NCI-H146 (cell line): ENCODE data around the gene RBM20.
"Not testable (repeated sequence)": the region's sequence is repeated elsewhere in the genome, so short reads cannot be mapped to it uniquely, and the experiment has no call there.

Source experiments
- DNase-seq: peaks from one replicate; lab custom pipeline; 2025; lab: John Stamatoyannopoulos, UW

The RBM20 gene

DNA sequence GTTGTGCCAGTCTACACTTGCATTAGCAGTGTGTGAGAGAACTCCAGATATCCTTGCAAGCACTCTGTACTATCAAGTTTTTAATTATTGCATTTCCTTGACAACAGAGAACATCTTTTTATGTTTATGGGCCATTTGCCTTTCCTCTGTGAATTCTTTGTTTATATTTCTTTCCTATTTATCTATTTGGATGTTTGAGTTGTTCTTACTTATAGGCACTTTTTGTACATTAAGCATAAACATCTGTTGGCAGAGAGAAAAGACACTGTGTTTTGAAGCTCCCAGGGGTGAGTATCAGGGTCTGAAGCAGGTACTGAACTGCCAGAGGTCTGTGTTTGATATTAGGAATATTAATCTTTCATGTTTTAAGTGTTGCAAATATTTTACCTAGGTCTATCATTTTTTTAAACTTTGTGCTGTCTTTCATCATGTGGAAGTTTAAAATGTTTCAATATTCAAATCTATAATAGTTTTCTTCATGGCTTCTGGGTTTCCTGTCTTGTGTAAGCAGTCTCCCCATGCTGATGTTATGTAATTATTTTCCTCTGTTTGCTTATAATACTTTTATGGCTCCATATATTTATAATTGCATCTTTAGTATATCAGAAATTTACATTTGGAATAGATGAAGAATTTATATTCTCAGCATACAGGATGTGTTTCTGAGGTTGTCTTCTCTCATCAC, 209.9 kb downstream of the RBM20 start:
- DNase-seq, result no peak

DNA sequence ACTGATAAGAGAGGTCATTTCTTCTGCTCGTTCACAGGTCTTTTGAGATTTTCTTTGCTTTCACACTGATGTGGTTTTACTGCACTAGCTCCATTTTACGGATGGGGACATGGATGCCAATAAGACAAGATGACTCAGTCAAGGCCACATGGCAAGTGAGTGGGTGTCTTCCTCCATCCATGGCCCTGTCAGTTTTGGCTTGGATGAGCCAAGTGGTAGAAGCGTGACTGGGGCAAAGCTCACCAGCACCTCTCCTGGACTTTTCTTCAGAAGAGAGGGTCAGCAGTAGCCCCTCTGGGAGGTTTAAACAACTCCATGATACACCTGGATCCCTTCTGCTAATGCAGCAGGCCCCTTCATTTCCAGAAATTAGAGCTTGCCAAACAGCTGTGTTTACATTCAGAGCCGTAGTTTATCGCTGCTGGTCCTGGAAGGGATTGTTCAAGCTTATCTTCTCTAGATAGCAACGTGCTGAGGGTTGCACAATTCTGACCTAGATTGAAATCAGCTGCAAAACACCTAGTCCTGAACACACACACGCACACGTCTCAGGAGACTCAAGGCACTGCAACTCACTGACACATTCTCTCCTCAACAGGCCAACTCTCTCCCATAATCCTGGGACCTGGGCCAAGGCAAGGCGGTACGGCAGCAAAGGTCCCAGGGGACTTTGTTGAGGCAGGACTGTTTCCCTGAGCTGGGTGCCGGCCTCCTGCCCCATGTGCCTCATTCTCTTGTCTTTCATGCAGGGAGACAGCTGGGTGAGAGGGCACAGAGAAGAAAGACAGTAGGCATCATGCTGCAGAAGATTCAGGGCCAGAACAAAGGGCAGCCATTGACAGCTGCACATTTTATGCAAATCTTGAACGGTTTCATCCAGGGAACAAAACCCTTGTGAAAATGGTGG, 213.4 kb downstream of the RBM20 start:
- DNase-seq, result peak; percentile 90

GRCh38 chr10:110858297-110858934, 214.3 kb downstream of the RBM20 start:
- DNase-seq, result peak; percentile 24

DNA sequence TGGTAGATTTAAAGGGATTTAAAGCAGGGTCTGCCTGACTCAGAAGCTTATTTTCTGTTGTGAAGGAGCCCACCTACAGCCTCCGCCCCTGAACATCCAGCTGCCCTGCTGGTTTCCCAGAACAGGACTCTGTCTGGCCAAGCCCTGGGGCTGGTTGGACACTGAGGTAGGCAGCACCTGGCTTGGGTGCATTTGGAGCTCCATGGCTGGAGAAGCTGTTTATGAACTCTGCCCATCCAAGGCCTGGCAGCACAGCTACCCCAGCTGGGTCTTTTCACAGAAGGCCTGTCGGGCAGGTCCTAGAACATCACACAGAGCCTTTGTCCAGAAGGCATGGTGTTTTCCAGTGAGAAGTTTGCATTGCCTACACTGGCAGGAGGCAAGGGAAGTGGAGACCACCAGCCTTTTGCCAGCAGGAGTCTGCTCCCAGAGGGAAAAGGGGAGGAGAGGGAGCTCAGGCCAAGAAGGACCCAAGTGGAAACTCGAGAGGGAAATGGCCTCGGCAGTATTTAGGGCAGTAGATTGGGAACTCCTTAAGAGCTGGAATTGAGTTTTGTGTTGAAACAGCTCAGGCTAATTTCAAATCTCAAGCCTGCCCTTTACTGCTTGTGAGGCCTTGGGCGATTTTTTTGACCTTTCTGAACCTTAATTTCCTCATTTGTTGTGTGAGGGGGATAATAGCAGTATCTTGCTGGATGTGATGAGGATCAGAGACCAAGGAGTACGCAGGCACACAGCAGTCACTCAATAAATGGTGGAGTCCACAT, 215.3 kb downstream of the RBM20 start:
- DNase-seq, result no peak

DNA sequence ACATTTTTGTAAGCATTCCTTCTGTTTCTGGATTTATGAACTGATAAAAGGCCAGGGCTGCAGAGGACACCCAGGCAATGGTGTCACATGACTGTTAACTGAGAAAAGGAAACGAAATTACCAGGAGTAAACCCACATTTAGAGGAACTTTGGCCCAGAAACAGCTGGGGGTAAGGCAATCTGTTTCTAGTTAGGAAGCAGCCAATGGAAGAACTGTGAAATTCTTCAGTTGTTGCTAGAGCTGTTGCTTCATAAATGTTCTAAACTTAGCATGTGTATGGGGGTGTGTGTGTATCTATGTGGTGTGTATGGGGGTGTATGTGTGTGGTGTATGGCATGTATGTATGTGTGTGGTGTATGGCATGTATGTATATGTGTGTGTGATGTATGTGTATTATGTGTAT, 215.8 kb downstream of the RBM20 start:
- no peak for DNase-seq

GRCh38 chr10:110860576-110861241, 216.6 kb downstream of the RBM20 start:
- DNase-seq, result no peak

DNA sequence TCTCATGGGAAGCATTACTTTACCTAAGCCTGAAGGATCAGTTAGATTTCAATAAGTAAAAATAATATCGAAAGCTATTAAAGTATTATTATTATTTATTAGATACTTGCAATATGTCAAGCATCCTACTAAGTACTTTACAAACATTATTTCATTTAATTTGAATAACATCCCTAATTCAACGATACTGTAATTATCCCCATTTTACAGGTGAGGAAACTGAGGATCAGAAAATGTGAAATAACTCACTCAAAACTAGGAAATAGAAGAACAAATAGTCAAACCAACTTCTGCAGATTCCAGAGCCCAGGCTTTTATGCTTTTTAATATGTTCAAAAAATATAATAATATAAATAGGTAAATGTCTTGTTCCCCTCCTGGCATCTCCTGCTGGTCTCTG, 217.3 kb downstream of the RBM20 start:
- DNase-seq, result no peak

GRCh38 chr10:110861930-110862649, 218.0 kb downstream of the RBM20 start:
- no peak for DNase-seq

- DNase-seq, result no peak
Measured at GRCh38 chr10:110862961-110863360, 218.8 kb downstream of the RBM20 start.

GRCh38 chr10:110863361-110863760, 219.2 kb downstream of the RBM20 start:
- no peak for DNase-seq

GRCh38 chr10:110863956-110864355, 219.8 kb downstream of the RBM20 start:
- no peak for DNase-seq

DNA sequence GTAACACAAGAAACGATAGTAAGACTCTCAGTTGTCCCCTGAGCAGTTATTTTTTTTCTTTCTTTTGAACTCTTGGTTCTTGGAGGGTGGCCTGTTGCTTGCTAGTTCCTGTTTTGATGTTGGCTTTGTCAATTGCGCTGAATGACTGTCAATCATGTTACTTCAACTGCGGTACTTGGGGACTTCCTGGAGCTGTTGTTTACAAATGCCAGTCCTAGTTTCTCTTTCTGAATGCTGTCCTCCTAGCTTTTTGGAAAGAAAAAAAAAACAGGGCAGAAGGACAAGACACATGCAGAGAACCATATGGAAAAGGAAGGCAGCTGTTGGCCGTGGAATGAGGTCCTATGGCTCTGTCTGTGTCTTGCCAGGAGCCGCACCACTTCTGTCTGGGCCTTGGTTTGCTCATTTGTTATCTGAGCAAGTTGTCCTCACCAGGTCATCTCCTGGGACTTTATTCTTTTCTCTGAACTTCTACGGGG, 220.6 kb downstream of the RBM20 start:
- no peak for DNase-seq

GRCh38 chr10:110865186-110865808, 221.2 kb downstream of the RBM20 start:
- no peak for DNase-seq

DNA sequence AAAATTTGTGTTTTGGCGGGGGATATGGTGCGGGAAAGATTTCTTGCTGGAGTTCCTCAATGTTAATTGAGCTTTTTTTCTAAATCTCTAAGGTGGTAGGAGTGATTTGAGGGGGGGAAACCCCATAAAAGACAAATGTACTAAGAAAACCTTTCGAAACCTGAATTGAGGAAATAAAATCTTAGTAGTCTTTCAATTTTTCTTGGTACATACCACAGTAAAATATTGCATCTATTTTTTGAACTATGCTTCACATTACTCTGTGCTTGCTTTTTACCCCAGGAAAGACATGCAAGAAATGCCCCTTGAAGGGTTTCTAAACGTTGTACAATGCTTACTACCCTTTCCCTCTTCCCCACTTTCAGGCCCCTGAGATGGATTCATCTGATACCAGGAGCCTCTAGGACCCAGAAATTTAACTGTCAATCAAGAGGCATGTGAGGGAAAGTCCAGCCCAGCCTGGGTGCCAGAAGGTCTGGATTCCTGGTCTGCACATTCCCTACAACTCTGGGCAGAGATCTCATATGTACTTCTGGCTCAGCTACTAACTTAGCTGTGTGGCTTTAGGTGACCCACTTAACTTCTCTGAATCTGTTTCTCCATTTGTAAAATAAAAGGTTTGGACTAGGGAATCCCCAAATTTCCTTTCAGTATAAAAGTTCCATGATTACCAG, 221.8 kb downstream of the RBM20 start:
- DNase-seq, result no peak

DNA sequence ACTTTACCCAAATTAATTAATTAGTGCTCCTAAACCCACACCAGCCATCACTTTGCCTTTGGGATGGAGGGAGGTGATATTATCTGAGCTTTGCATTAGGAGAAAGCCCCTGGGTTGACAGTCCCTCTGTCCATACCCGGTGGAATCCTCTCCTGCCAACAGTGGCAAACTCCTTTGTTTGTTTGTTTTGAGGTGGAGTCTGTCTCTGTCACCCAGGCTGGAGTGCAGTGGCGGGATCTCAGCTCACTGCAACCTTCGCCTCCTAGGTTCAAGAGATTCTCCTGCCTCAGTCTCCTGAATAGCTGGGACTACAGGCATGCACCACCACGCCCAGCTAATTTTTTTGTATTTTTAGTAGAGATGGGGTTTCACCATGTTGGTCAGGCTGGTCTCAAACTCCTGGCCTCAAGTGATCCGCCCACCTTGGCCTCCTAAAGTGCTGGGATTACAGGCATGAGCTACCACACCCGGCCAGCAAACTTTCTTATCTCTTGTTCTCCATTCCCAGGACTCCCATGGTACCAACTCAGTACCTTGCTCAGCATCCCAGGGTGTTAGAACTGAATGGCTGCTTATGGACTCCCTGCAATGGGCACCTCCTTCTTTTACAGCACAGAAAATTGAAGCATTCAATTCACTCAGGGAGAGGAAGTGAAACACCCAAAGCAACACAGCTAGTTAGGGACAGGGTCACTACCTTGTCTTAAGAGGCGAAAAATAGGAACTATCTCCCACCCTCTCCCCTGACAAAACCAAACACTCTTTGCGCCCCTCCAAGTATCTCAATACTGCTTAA, 223.1 kb downstream of the RBM20 start:
- DNase-seq, result not testable (repeated sequence)

DNA sequence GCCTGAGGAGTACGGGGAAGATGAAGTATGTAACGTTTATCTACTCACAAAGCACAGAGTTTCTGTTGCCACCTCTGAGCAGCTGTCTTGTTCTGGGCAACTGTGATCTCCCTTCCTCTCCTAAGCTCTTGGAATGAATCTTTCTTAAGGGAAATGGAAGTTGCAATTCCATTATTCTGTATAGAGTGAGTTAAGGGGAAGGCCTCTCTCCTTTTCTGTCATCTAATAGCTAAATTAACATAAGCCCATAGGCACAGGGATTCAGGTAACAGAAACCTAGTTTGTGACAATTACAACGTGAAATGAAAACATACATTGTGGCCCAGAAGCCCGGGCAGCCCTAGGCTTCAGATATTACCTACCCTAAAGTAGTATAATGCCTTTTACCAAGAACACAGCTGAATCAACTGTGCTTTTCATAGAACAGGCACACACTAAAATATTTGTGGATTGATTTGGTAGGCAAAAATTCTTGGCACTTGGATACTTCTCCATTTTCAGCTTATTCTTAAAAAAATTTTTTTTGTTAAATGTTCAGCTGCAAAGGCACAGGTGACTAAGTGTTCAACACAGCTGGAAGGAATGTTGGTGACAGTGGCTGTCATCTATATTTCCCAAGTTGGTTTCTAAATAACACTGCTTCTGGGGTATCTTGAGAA, 223.8 kb downstream of the RBM20 start:
- no peak for DNase-seq

DNA sequence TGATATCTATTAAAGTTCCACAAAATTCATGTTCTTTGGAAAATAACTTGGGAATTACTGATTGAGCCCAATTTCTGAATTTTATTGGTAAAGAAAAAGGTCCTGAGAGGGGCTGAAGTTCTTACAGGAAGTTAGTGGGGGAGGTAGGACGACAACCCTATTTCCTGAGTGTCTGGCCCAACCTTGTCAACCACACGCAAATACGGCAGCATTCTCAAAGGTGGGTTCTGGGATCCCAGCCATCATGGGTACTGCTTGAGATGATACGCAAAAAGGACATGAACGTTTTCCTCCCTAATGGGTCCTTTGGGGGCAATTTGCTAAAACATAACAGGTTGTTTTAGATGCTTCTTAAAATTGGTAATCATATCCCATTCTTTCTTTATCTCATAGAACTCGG, 224.8 kb downstream of the RBM20 start:
- DNase-seq, result no peak

DNA sequence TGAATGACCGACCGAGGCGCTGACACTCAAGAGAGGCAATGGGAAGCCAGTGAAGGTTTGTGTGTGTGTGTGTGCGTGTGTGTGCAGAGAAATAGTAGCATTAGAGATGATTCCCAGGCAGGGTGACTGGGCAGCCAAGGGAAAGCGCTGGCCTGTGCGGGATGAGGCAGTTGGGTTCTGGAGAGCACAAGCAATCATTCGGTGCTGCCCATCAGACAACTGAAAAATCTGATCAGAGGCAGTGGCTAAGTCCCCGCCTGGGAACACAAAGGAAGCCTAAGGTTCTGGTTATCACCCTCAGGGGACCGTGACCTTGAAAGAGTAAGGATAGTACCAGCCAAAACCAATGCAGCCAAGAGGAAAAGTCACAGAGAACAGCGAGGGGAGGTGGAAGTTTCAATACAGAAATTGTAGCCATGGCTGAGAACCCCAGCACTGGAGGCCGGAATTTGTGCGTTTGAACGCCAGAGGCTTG, 226.7 kb downstream of the RBM20 start:
- DNase-seq, result peak; percentile 8
